HUDEP-2 (cell line): ENCODE measurements around the gene RAPGEF1.

ENCODE experiments used
- DNase-seq, 76 experiments: peaks; one replicate each; lab custom pipeline; 2025; ENCODE audit not compliant: unreplicated experiment in 76 of 76; lab: John Stamatoyannopoulos, UW

The RAPGEF1 gene

GRCh38 chr9:131708226-131709002 is 31.5 kb downstream of the RAPGEF1 start:
- DNase-seq, result peak in 5 of 76 experiments; percentile 7 to 20 (median 10)

GRCh38 chr9:131707733-131708157 is 32.1 kb downstream of the RAPGEF1 start:
- peak in 18 of 76 experiments; percentile 3 to 50 (median 23) for DNase-seq

- DNase-seq, result no peak
These were observed 32.8 kb downstream of the RAPGEF1 start for GRCh38 chr9:131707050-131707449.

GRCh38 chr9:131706608-131706970 is 33.3 kb downstream of the RAPGEF1 start:
- no peak for DNase-seq

GRCh38 chr9:131704988-131705387 is 34.9 kb downstream of the RAPGEF1 start:
- no peak for DNase-seq

GRCh38 chr9:131704141-131704983 is 35.5 kb downstream of the RAPGEF1 start:
- DNase-seq, result no peak

GRCh38 chr9:131703697-131704096 is 36.2 kb downstream of the RAPGEF1 start:
- no peak for DNase-seq

- DNase-seq, result no peak
These were observed 37.0 kb downstream of the RAPGEF1 start for GRCh38 chr9:131702911-131703310.

- no peak for DNase-seq
These were observed 38.0 kb downstream of the RAPGEF1 start for GRCh38 chr9:131701789-131702337.

- DNase-seq, result no peak
These were observed 38.5 kb downstream of the RAPGEF1 start for GRCh38 chr9:131701436-131701781.

- DNase-seq, result no peak
These were observed 39.0 kb downstream of the RAPGEF1 start for GRCh38 chr9:131700765-131701435.

- no peak for DNase-seq
These were observed 39.8 kb downstream of the RAPGEF1 start for GRCh38 chr9:131700076-131700475.

- no peak for DNase-seq
These were observed 41.3 kb downstream of the RAPGEF1 start for GRCh38 chr9:131698618-131698985.

GRCh38 chr9:131697908-131698617 is 41.8 kb downstream of the RAPGEF1 start:
- peak in 1 of 76 experiments; percentile 3 for DNase-seq

GRCh38 chr9:131697097-131697496 is 42.8 kb downstream of the RAPGEF1 start:
- DNase-seq, result no peak

GRCh38 chr9:131695836-131696460 is 43.9 kb downstream of the RAPGEF1 start:
- no peak for DNase-seq

GRCh38 chr9:131695366-131695765 is 44.5 kb downstream of the RAPGEF1 start:
- no peak for DNase-seq

- DNase-seq, result peak in 1 of 76 experiments; percentile 5
These were observed 46.0 kb downstream of the RAPGEF1 start for GRCh38 chr9:131693651-131694597.
